Activated T-cell treated with anti-CD3 and anti-CD28 coated beads for 1 hour (primary cell): ENCODE data around the gene MYCT1.

ENCODE experiments used
- DNase-seq: peaks from one replicate; pipeline ENCODE4 v3.0.0-alpha.2; 2020; ENCODE audit warnings: low read depth

Gene MYCT1

GRCh38 chr6:152723398-152723797 is 25.7 kb downstream of the MYCT1 start:
- DNase-seq: no peak

- DNase-seq: no peak
Observed at GRCh38 chr6:152726313-152726712, 28.6 kb downstream of the MYCT1 start.

- no peak for DNase-seq
Observed at GRCh38 chr6:152727507-152727906, 29.8 kb downstream of the MYCT1 start.

- no peak for DNase-seq
Observed at GRCh38 chr6:152734630-152735029, 36.9 kb downstream of the MYCT1 start.

- DNase-seq: no peak
Observed at GRCh38 chr6:152736687-152737273, 39.1 kb downstream of the MYCT1 start.

GRCh38 chr6:152745509-152746171 is 47.9 kb downstream of the MYCT1 start:
- no peak for DNase-seq

- DNase-seq: no peak
Observed at GRCh38 chr6:152746172-152746553, 48.5 kb downstream of the MYCT1 start.

GRCh38 chr6:152748843-152749242 is 51.1 kb downstream of the MYCT1 start:
- DNase-seq: no peak

- DNase-seq: no peak
Observed at GRCh38 chr6:152749336-152749735, 51.6 kb downstream of the MYCT1 start.

GRCh38 chr6:152750694-152751093 is 53.0 kb downstream of the MYCT1 start, which contains the start of gene VIP:
TSS of gene VIP (plus strand) at chr6:152750797. CDS start at chr6:152752178, 1,381 bp downstream.
- no peak for DNase-seq

- DNase-seq: no peak
Observed at GRCh38 chr6:152765331-152765730, 67.6 kb downstream of the MYCT1 start.

- DNase-seq: no peak
Observed at GRCh38 chr6:152769159-152769558, 71.5 kb downstream of the MYCT1 start.

GRCh38 chr6:152769993-152770392 is 72.3 kb downstream of the MYCT1 start:
- DNase-seq: no peak

- no peak for DNase-seq
Observed at GRCh38 chr6:152771061-152771687, 73.5 kb downstream of the MYCT1 start.
